HepG2 (cell line): ENCODE results near the gene SQSTM1. TPM values are rescaled to one million over a fixed set of nuclear protein-coding genes. Genes with fewer than 3 reads are reported as not detected.

Source experiments
- ATAC-seq: fragments of 200-7000 bp; cut with Tn5 transposase; 3 replicates; pipeline ENCODE4 v1.9.1; 2020; ENCODE audit warnings: mild to moderate bottlenecking, moderate library complexity
- BruUV-seq: library from RNA; stranded (reverse); fragments of 400-500 nt; replicated peaks from 2 replicates; lab custom pipeline; 2021; lab: Mats Ljungman, UMichigan
- CTCF ChIA-PET: fragments of 300-600 bp; formaldehyde crosslinking; extraction: SDS; loops from one replicate; lab custom pipeline; 2021; ENCODE audit warnings: low total read pairs, inconsistent platforms, low intra/inter-chr PET ratio; lab: Yijun Ruan, JAX
- POLR2A ChIA-PET: fragments of 350-600 bp; sonication (Branson Sonifier 250); formaldehyde crosslinking; loops from one replicate; lab custom pipeline; 2020; ENCODE audit warnings: antibody characterized with exemption, inconsistent platforms; lab: Yijun Ruan, JAX
- DNase-seq: peaks from one replicate; pipeline ENCODE4 v3.0.0-alpha.2; 2015; ENCODE audit warnings: low spot score
- FAIRE-seq: peaks from 3 replicates; lab custom pipeline; 2011; peaks lifted over from hg19 to GRCh38; lab: Jason Lieb, UNC
- H2AFZ ChIP-seq: one replicate; pipeline ENCODE4 v1.6.1; 2011; ENCODE audit warnings: low read length, inconsistent platforms
- H3K27ac ChIP-seq: fragments of 300-600 bp; 3 replicates; pipeline ENCODE4 v1.8.0; 2011; ENCODE audit warnings: mixed run types, mild to moderate bottlenecking, mixed read lengths, low read length, inconsistent platforms; ENCODE audit not compliant: insufficient read depth; ENCODE audit errors: extremely low read length
- H3K27me3 ChIP-seq, 2 experiments: fragments of 200-600 bp in 1 of 2; 2 replicates in 1 of 2; 3 replicates in 1 of 2; pipeline versions ENCODE4 v1.6.0 to v1.8.0; 2011; ENCODE audit warnings: low read length in 2 of 2, mild to moderate bottlenecking in 2 of 2, moderate library complexity in 2 of 2, inconsistent platforms in 1 of 2; ENCODE audit not compliant: insufficient read depth in 2 of 2, control insufficient read depth in 1 of 2
- H3K36me3 ChIP-seq, 2 experiments: fragments of 200-600 bp in 1 of 2; replicated peaks in 1 of 2; 2 replicates in 1 of 2; 3 replicates in 1 of 2; pipeline versions ENCODE4 v1.5.1 to v1.8.0; 2011; ENCODE audit warnings: low read length in 2 of 2, inconsistent platforms in 1 of 2; ENCODE audit not compliant: insufficient read depth in 2 of 2, control insufficient read depth in 1 of 2
- H3K4me1 ChIP-seq: 2 replicates; pipeline ENCODE4 v1.5.1; 2012; ENCODE audit warnings: low read length, inconsistent platforms; ENCODE audit not compliant: insufficient read depth
- H3K4me2 ChIP-seq: 2 replicates; pipeline ENCODE4 v1.6.0; 2011; ENCODE audit warnings: low read depth, low read length, inconsistent platforms
- H3K4me3 ChIP-seq, 3 experiments: fragments of 200-600 bp in 1 of 3; sonication (generic), shearing (Covaris generic) in 1 of 3; replicated peaks in 1 of 3; 2 replicates each; pipeline ENCODE4 v1.5.1; 2011 to 2016; ENCODE audit warnings: low read length in 3 of 3, inconsistent platforms in 2 of 3, low read depth in 2 of 3, mild to moderate bottlenecking in 2 of 3, control low read depth in 1 of 3, mixed read lengths in 1 of 3; ENCODE audit not compliant: insufficient read depth in 1 of 3
- H3K79me2 ChIP-seq: one replicate; pipeline ENCODE4 v1.6.1; 2011; ENCODE audit warnings: low read length, inconsistent platforms; ENCODE audit not compliant: insufficient read depth
- H3K9ac ChIP-seq: 2 replicates; pipeline ENCODE4 v1.6.0; 2011; ENCODE audit warnings: mild to moderate bottlenecking, low read depth, low read length, inconsistent platforms; ENCODE audit not compliant: insufficient read depth
- H3K9me3 ChIP-seq: 2 replicates; pipeline ENCODE4 v1.5.1; 2012; ENCODE audit warnings: mild to moderate bottlenecking, low read length
- H4K20me1 ChIP-seq: 2 replicates; pipeline ENCODE4 v1.6.0; 2011; ENCODE audit warnings: inconsistent platforms, mild to moderate bottlenecking, low read length, moderate library complexity; ENCODE audit not compliant: insufficient read depth
- ATRX ChIP-seq: sonication (generic); formaldehyde crosslinking; IDR thresholded peaks from 2 replicates; pipeline ENCODE4 v1.4.0; 2020; ENCODE audit warnings: missing genetic modification reagents, borderline replicate concordance
- BCLAF1 ChIP-seq: fragments of 450-650 bp; IDR thresholded peaks from 2 replicates; pipeline ENCODE4 v1.6.1; 2017; ENCODE audit warnings: mild to moderate bottlenecking
- E2F5 ChIP-seq: sonication (generic); formaldehyde crosslinking; conservative IDR thresholded peaks from 2 replicates; pipeline ENCODE4 v1.4.0; 2020; ENCODE audit warnings: missing genetic modification reagents
- EZH2 ChIP-seq: conservative IDR thresholded peaks from 2 replicates; pipeline ENCODE4 v1.6.1; 2012; ENCODE audit warnings: mild to moderate bottlenecking, low read depth, low read length, moderate library complexity
- KDM6A ChIP-seq: IDR thresholded peaks from 2 replicates; pipeline ENCODE4 v1.6.1; 2016; ENCODE audit warnings: low read depth
- PBX3 ChIP-seq: sonication (generic); formaldehyde crosslinking; IDR thresholded peaks from 2 replicates; pipeline ENCODE4 v1.8.1; 2023; ENCODE audit warnings: missing genetic modification reagents, inconsistent platforms, borderline replicate concordance
- PHF8 ChIP-seq: sonication (generic); formaldehyde crosslinking; IDR thresholded peaks from 2 replicates; pipeline ENCODE4 v1.5.0; 2020; ENCODE audit warnings: missing genetic modification reagents
- RFX3 ChIP-seq: IDR thresholded peaks from 2 replicates; pipeline ENCODE4 v1.6.1; 2016; ENCODE audit warnings: missing biosample characterization, missing genetic modification reagents
- SSRP1 ChIP-seq: IDR thresholded peaks from 2 replicates; pipeline ENCODE4 v1.6.1; 2016; ENCODE audit warnings: control low read depth
- TRAFD1 ChIP-seq: sonication (generic); formaldehyde crosslinking; IDR thresholded peaks from 2 replicates; pipeline ENCODE4 v1.5.1; 2020; ENCODE audit warnings: missing genetic modification reagents, mild to moderate bottlenecking, borderline replicate concordance
- ZBTB38 ChIP-seq: sonication (generic); formaldehyde crosslinking; IDR thresholded peaks from 2 replicates; pipeline ENCODE4 v1.5.1; 2020; ENCODE audit warnings: mild to moderate bottlenecking, missing genetic modification reagents
- ZKSCAN1 ChIP-seq: fragments of 150-350 bp; IDR thresholded peaks from 2 replicates; pipeline ENCODE4 v1.6.1; 2014; ENCODE audit warnings: low read length
- ZNF672 ChIP-seq: sonication (generic); formaldehyde crosslinking; IDR thresholded peaks from 2 replicates; pipeline ENCODE4 v1.8.1; 2022; ENCODE audit warnings: missing genetic modification reagents
- ZNF883 ChIP-seq: sonication (generic); formaldehyde crosslinking; IDR thresholded peaks from 2 replicates; pipeline ENCODE4 v1.5.1; 2020; ENCODE audit warnings: mild to moderate bottlenecking, missing genetic modification reagents; ENCODE audit errors: not compliant biosample characterization
- ZSCAN29 ChIP-seq: sonication (generic); formaldehyde crosslinking; conservative IDR thresholded peaks from 2 replicates; pipeline ENCODE4 v1.4.0; 2020; ENCODE audit warnings: mild to moderate bottlenecking, missing genetic modification reagents
- WGBS: methylation state at CpG from one replicate; pipeline ENCODE4 v1.1.6; 2017; ENCODE audit warnings: low lambda C conversion rate; 5-methylcytosine and 5-hydroxymethylcytosine counted together
- in situ Hi-C: cut with HindIII; loops from 2 replicates; pipeline ENCODE4 v1.10.0; 2017; ENCODE audit warnings: low pct_unique_long_range_greater_than_20kb; ENCODE audit not compliant: extremely low pct_ligation_motif_present
- intact Hi-C: fragments of 100-400 bp; cut with micrococcal nuclease; formaldehyde crosslinking; loops from one replicate; pipeline ENCODE4 v1.10.0; 2022; ENCODE audit not compliant: unreplicated experiment
- polyA plus RNA-seq, 8 experiments: library from polyadenylated mRNA; depleted of rRNA in 3 of 8; stranded (reverse) in 7 of 8; unstranded in 1 of 8; fragments of >200 nt; fragmentation: Illumina TruSeq in 4 of 8; extraction: Trizol in 4 of 8; gene quantifications; 2 replicates each; pipeline versions ENCODE4 v1.2.1 to v1.2.3, GENCODE V29; 2011 to 2016; ENCODE audit warnings: low read depth in 4 of 8, missing spikeins in 1 of 8, mixed read lengths in 1 of 8; ENCODE audit not compliant: insufficient read depth in 1 of 8
- total RNA-seq, 5 experiments: library from RNA; depleted of rRNA; stranded (reverse); fragments of >200 nt; fragmentation: Illumina TruSeq; extraction: Trizol; gene quantifications; 2 replicates each; pipeline ENCODE4 v1.2.3, GENCODE V29; 2016; ENCODE audit warnings: low read depth in 1 of 5

The SQSTM1 gene
- total and polyA plus RNA-seq, 2 of the 13 experiments (the other 11 are each of a cell fraction or from before 2014, with no cell fraction given), result 90.9 to 160 TPM

GRCh38 chr5:179795049-179795862 is 25.4 kb upstream of the SQSTM1 start:
- no peak for FAIRE-seq
- BruUV-seq, result no TSS peak
- peak; percentile 19 for ATAC-seq
- in situ Hi-C loops, result no loop called here
- 10% methylated on average over 2 of the region's 53 CpGs for WGBS
- Histone ChIP-seq H3K4me3 (peak overlapping the region; percentile 58 to 78 (median 76); a peak in 5 of 6 replicates), H3K79me2 (no peaks in the 10 kb centered on the region), H4K20me1 (no peaks in the 10 kb centered on the region), H3K9ac (peak overlapping the region; percentile 76), H3K27ac (peak overlapping the region; percentile 77), H2AFZ (no peak overlapping the region), H3K27me3 (no peaks in the 10 kb centered on the region), H3K9me3 (no peaks in the 10 kb centered on the region), H3K4me2 (peak overlapping the region; percentile 86), H3K4me1 (peaks cover 39% of the 10 kb centered on the region), H3K36me3 (peaks cover 18 to 25% of the 10 kb centered on the region in 2 experiments; a peak in 4 of 5 replicates)
- ChIA-PET POLR2A (interaction anchor here (0.7 to 2.3 kb wide), 8 partner anchors 24 to 171 kb away, joined by 3 to 11 read pairs (median 5); partner anchors contain the start of genes HNRNPH1, MAML1 and SQSTM1), CTCF (interaction anchor here (0.5 to 2.5 kb wide), 3 partner anchors 32 to 127 kb away, joined by 3 to 11 read pairs (median 3); no protein-coding TSS in a partner anchor)
- intact Hi-C loops, result no loop called here
- DNase-seq, result no peak
- no peak for TF ChIP-seq ZSCAN29
- TF ChIP-seq SSRP1 (CRISPR knock-in tag), result peak; percentile 10; the same call in 1 of the 2 replicates
- TF ChIP-seq E2F5 (CRISPR knock-in tag), result no peak
- TF ChIP-seq RFX3, result no peak
- no peak for TF ChIP-seq KDM6A (CRISPR knock-in tag)
- no peak for TF ChIP-seq ZKSCAN1
- TF ChIP-seq EZH2, result no peak
- TF ChIP-seq ZNF883, result peak; percentile 77
- no peak for TF ChIP-seq PHF8
- TF ChIP-seq BCLAF1, result no peak
- TF ChIP-seq PBX3 (CRISPR knock-in tag), result no peak
- TF ChIP-seq ZBTB38 (CRISPR knock-in tag), result peak; percentile 19; the same call in 1 of the 2 replicates
- TF ChIP-seq TRAFD1 (CRISPR knock-in tag), result no peak
- no peak for TF ChIP-seq ATRX (CRISPR knock-in tag)
- no peak for TF ChIP-seq ZNF672 (CRISPR knock-in tag)
